Spleen (tissue), 11 donors: ENCODE results near the gene NBAS. TPM values are rescaled to one million over a fixed set of nuclear protein-coding genes. Genes with fewer than 3 reads are reported as not detected.

Source experiments
- DNase-seq: peaks from one replicate; pipeline ENCODE4 v3.0.0-alpha.2; 2020
- H3K27ac ChIP-seq, 8 donors: fragments of 200-600 bp; sonication (generic) in 7 of 8; 1 replicate in 4 of 8; 2 replicates in 4 of 8; pipeline versions ENCODE4 v1.5.0 to v1.8.0; 2016 to 2021; ENCODE audit warnings: inconsistent platforms in 4 of 8, mild to moderate bottlenecking in 4 of 8, moderate library complexity in 1 of 8
- H3K27me3 ChIP-seq, 7 donors: fragments of 200-600 bp; sonication (generic) in 6 of 7; replicated peaks in 1 of 7; 1 replicate in 4 of 7; 2 replicates in 3 of 7; pipeline versions ENCODE4 v1.5.0 to v1.8.0; 2016 to 2021; ENCODE audit warnings: inconsistent platforms in 3 of 7, mild to moderate bottlenecking in 1 of 7
- H3K36me3 ChIP-seq, 6 donors: fragments of 200-600 bp; sonication (generic) in 5 of 6; 1 replicate in 4 of 6; 2 replicates in 2 of 6; pipeline versions ENCODE4 v1.5.0 to v1.8.0; 2016 to 2021; ENCODE audit warnings: inconsistent platforms in 2 of 6
- H3K4me1 ChIP-seq, 6 donors: fragments of 200-600 bp; sonication (generic) in 5 of 6; 1 replicate in 3 of 6; 2 replicates in 3 of 6; pipeline versions ENCODE4 v1.5.0 to v1.8.0; 2016 to 2021; ENCODE audit warnings: inconsistent platforms in 3 of 6
- H3K4me3 ChIP-seq, 8 donors: fragments of 200-600 bp; sonication (generic) in 7 of 8; 1 replicate in 4 of 8; 2 replicates in 4 of 8; pipeline versions ENCODE4 v1.5.0 to v1.8.0; 2016 to 2021; ENCODE audit warnings: inconsistent platforms in 4 of 8, mild to moderate bottlenecking in 4 of 8, moderate library complexity in 2 of 8
- H3K9me3 ChIP-seq, 8 donors: fragments of 200-600 bp; sonication (generic) in 7 of 8; 1 replicate in 4 of 8; 2 replicates in 4 of 8; pipeline versions ENCODE4 v1.5.0 to v1.8.0; 2016 to 2021; ENCODE audit warnings: inconsistent platforms in 4 of 8
- CTCF ChIP-seq, 11 experiments: fragments of 200-600 bp in 7 of 11; fragments of 450-650 bp in 4 of 11; sonication (generic) in 4 of 11; IDR thresholded peaks in 8 of 11; conservative IDR thresholded peaks in 3 of 11; 1 replicate in 7 of 11; 2 replicates in 4 of 11; pipeline versions ENCODE4 v1.4.0 to v1.8.0; 2016 to 2021; ENCODE audit warnings: antibody characterized with exemption in 11 of 11, inconsistent platforms in 4 of 11, mild to moderate bottlenecking in 1 of 11
- POLR2A ChIP-seq, 3 donors: fragments of 450-650 bp; IDR thresholded peaks; one replicate each; pipeline ENCODE4 v1.5.1; 2017; ENCODE audit warnings: antibody characterized with exemption in 3 of 3, mild to moderate bottlenecking in 1 of 3
- POLR2AphosphoS5 ChIP-seq, 3 donors: sonication (generic); formaldehyde crosslinking; IDR thresholded peaks; one replicate each; pipeline ENCODE4 v1.5.1; 2017; ENCODE audit warnings: antibody characterized with exemption in 3 of 3
- WGBS, 5 donors: extraction: QIAGEN DNeasy Blood & Tissue Kit in 3 of 5; methylation state at CpG; one replicate each; pipeline versions ENCODE4 v1.1.5 to v1.1.7; 2013 to 2018; 5-methylcytosine and 5-hydroxymethylcytosine counted together
- intact Hi-C: fragments of 100-400 bp; cut with DNase I; formaldehyde crosslinking; loops from one replicate; pipeline ENCODE4 v1.15.0; 2023; ENCODE audit warnings: low total_unique reads
- polyA plus RNA-seq, 3 donors: library from polyadenylated mRNA; stranded (reverse); fragments of 200-250 nt; gene quantifications; one replicate each; pipeline ENCODE4 v1.2.1, GENCODE V29; 2013
- total RNA-seq, 7 donors: library from RNA; depleted of rRNA in 3 of 7; stranded (reverse); fragments of >200 nt in 3 of 7; fragmentation: NEBNext Ultra II Directional in 4 of 7; extraction: Animal tissue kit (Norgen Biotek cat#: 25700) in 4 of 7; gene quantifications; one replicate each; pipeline versions ENCODE4 v1.1.0 to v1.2.1, GENCODE V29; 2016 to 2021
- donor health status: healthy with polysubstance abuse.
- donor health status: DM: no; HTN: no; CAD: no; lungs with moderate emphysema.
- donor health status: DM: no; HTN: no; CAD: no.
- donor health status: Bipolar disorder and iron deficiency.
- donor health status: healthy.
- donor health status: DM: no; HTN: no; CAD: no.
- donor health status: DM: yes; HTN: yes; CAD: no.

NBAS gene
- total and polyA plus RNA-seq, 10 donors, result 21.1 to 49.0 (median 40.9) TPM

GRCh38 chr2:15389895-15390294 lies 171.2 kb downstream of the NBAS start:
- Histone ChIP-seq H3K4me3 (no peak overlapping the region), H3K27me3 (no peaks in the 10 kb centered on the region), H3K36me3 (peaks cover 0 to 72% (median 7%) of the 10 kb centered on the region in 6 donors), H3K9me3 (no peaks in the 10 kb centered on the region), H3K4me1 (no peaks in the 10 kb centered on the region), H3K27ac (no peak overlapping the region)
- 81 to 92% (median 89%) methylated on average over 3 of the region's 3 CpGs for WGBS, 5 donors
- TF ChIP-seq POLR2A (IDR thresholded peaks at IDR 0.05), result no peak
- DNase-seq, result no peak
- intact Hi-C loops, result no loop called here

- H3K27ac ChIP-seq, result no peak overlapping the region
- H3K9me3 ChIP-seq, result no peaks in the 10 kb centered on the region
- H3K4me3 ChIP-seq, result no peak overlapping the region
- 83 to 95% (median 90%) methylated on average over 1 of the region's 1 CpG for whole genome bisulfite sequencing, 5 donors
- no peaks in the 10 kb centered on the region for H3K27me3 ChIP-seq
- peaks cover 0 to 69% (median 7%) of the 10 kb centered on the region in 6 donors for H3K36me3 ChIP-seq
- H3K4me1 ChIP-seq, result no peaks in the 10 kb centered on the region
- DNase-seq, result no peak
- TF ChIP-seq POLR2A (IDR thresholded peaks at IDR 0.05), result no peak
- no peak for TF ChIP-seq POLR2AphosphoS5 (IDR thresholded peaks at IDR 0.05)
- intact Hi-C loops, result no loop called here
These were observed 171.8 kb downstream of the NBAS start for GRCh38 chr2:15389326-15389700.

DNA sequence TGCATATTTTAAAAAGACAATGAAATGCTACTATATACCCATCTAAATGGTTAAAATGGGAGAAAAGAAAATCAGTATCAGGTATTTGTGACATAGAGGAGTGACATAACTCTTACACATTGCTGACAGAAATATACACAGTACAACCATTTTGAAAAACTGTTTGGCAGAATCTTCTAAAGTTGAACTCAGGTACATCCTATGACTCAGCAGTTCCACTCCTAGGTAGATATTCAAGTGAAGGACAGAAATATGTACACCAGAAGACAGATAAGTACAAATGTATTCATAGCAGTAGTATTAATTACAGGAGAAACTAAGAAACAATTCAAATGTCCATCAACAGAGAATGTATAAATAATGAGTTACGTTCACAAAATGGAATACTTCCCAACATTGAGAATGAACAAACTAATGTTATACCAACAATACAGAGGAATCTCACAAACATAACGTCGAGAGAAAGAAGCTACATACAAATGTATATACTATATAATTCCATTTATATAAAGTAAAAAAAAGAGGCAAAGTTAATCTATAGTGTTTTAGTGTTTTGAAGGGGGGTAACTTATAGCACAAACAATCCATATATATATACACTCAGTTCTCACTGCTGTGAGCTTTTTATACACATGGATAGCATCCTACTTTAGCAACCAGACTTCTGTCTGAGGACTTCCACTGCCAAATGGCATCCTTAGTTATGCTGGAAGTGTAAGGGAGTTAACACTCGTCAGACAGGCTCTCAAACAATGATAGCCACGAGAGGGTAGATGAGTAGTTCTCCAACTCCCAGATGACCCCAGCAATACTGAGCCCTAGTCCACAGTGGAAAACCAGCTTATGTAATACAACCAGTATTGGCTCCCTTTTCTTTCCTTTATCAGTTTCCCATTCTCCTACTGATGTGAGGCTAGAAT lies 172.5 kb downstream of the NBAS start:
- intact Hi-C loops, result no loop called here
- Histone ChIP-seq H3K36me3 (peaks cover 0 to 68% (median 9%) of the 10 kb centered on the region in 6 donors), H3K4me3 (no peak overlapping the region), H3K9me3 (no peaks in the 10 kb centered on the region), H3K27ac (no peak overlapping the region), H3K4me1 (no peaks in the 10 kb centered on the region), H3K27me3 (no peaks in the 10 kb centered on the region)
- no peak for TF ChIP-seq POLR2AphosphoS5 (IDR thresholded peaks at IDR 0.05)
- TF ChIP-seq CTCF (IDR thresholded peaks at IDR 0.05 in 8 of 11, conservative IDR thresholded peaks at IDR 0.05 in 3 of 11), result no peak
- no peak for TF ChIP-seq POLR2A (IDR thresholded peaks at IDR 0.05)
- DNase-seq, result no peak
- WGBS, 5 donors, result 90 to 98% (median 95%) methylated on average over 5 of the region's 5 CpGs

- H3K27me3 ChIP-seq, result no peaks in the 10 kb centered on the region
- peaks cover 0 to 58% (median 20%) of the 10 kb centered on the region in 6 donors for H3K36me3 ChIP-seq
- TF ChIP-seq POLR2AphosphoS5 (IDR thresholded peaks at IDR 0.05), result no peak
- TF ChIP-seq POLR2A (IDR thresholded peaks at IDR 0.05), result no peak
- no peak for TF ChIP-seq CTCF (IDR thresholded peaks at IDR 0.05 in 8 of 11, conservative IDR thresholded peaks at IDR 0.05 in 3 of 11)
- H3K27ac ChIP-seq, result no peak overlapping the region
- no peak overlapping the region for H3K4me3 ChIP-seq
- intact Hi-C loops, result no loop called here
- 86 to 98% (median 95%) methylated on average over 1 of the region's 1 CpG for WGBS, 5 donors
- no peaks in the 10 kb centered on the region for H3K4me1 ChIP-seq
- H3K9me3 ChIP-seq, result no peaks in the 10 kb centered on the region
- DNase-seq, result no peak
These were observed 175.9 kb downstream of the NBAS start for GRCh38 chr2:15385184-15385583.

DNA sequence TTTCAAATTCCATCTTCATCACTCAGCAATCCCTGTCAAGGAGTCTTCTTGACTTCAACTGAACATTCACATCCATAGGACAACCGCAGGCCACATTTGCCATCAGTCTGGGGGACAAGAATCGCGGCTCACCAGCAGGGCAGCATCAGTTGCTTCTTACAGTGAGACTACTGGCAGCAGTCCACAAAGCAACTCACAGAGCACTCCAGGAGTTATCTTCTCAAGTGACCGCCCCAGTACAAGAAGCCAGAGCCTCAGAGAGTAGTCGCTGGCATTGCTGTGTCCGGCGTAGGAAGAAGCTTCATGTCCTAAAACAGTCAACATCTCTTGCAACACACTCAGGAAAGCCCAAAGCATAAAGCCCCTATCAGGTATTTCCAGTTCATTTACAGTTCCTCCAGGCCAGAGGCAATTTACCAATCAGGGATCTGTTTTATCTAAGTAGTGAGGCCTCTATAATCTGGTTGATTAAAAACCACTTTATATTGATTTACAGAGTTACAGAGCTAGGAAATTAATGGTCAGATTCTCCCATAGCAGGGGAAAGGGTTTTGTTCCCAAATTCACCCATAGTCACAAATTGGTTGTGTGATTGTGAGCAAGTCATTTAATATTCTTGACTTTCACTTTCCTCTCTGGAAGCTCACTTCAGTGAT lies 177.3 kb downstream of the NBAS start:
- no peak overlapping the region for H3K27ac ChIP-seq
- no peak overlapping the region for H3K4me3 ChIP-seq
- H3K27me3 ChIP-seq, result no peaks in the 10 kb centered on the region
- no peaks in the 10 kb centered on the region for H3K4me1 ChIP-seq
- TF ChIP-seq CTCF (IDR thresholded peaks at IDR 0.05 in 8 of 11, conservative IDR thresholded peaks at IDR 0.05 in 3 of 11) (no peak), POLR2A (IDR thresholded peaks at IDR 0.05) (no peak), POLR2AphosphoS5 (IDR thresholded peaks at IDR 0.05) (no peak)
- intact Hi-C loops, result no loop called here
- H3K36me3 ChIP-seq, result peaks cover 0 to 54% (median 19%) of the 10 kb centered on the region in 6 donors
- H3K9me3 ChIP-seq, result no peaks in the 10 kb centered on the region
- WGBS, 5 donors, result 98 to 100% (median 98%) methylated on average over 7 of the region's 7 CpGs
- DNase-seq, result no peak
